ENCODE results near the gene DNASE1L2.
"Not testable (repeated sequence)": the region's sequence is repeated elsewhere in the genome, so short reads cannot be mapped to it uniquely, and the experiment has no call there.

Gene DNASE1L2, protein sequence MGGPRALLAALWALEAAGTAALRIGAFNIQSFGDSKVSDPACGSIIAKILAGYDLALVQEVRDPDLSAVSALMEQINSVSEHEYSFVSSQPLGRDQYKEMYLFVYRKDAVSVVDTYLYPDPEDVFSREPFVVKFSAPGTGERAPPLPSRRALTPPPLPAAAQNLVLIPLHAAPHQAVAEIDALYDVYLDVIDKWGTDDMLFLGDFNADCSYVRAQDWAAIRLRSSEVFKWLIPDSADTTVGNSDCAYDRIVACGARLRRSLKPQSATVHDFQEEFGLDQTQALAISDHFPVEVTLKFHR

DNA sequence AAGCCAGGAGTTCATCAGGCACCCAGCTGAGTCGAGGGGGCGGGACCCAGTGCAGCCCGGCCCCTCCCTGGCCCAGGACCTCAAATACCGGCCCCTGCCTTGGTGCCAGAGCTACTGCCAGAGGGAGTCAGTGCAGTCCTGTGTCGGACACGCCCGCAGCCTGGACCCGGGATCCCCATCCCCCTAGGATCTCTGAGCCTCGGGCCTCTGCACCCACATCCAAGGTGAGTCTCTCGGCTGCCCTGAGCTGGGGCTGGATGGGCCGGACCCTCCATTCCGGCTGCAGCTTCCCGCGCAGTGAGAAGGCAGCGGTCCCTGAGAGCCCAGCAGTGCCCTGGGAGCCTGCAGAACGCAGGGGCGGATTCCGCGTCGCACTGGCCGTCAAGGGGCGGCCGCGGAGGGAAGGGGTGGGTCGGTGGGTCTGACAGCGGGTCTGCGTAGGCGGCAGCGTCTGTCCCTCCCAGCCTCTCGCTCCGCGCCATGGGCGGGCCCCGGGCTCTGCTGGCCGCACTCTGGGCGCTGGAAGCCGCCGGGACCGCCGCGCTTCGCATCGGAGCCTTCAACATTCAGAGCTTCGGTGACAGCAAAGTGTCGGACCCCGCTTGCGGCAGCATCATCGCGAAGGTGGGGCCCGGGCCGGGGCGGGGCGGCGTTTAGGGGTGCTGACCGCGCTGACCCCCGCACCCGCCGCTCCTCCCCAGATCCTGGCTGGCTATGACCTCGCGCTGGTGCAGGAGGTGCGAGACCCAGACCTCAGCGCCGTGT lies at the start of gene DNASE1L2:
Gene DNASE1L2, plus strand, starts transcription at position 108 of the 765 bp plus-strand sequence. Its CDS starts 373 bp downstream, at position 481.
- DNase-seq (ENCODE audit: low read depth): no peak

DNA sequence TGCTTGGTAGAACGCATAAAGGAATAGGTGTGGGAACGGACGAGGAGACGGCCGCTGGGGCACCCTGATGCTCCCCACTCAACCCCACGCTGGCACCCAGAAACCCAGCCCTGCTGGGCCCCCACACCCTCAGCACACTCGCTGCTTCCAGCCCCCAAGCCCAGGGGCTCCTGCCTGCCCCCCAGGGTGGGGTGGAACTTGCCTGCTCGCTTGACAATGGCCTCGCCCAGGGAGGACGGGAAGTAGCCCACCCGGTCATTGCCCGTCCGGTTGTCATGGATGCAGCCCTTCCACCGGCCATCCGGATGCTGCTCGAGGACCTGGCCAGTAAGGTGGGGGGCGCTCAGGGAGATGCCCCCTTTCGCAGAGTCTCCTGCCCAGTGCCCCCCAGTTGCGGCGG lies 49.7 kb upstream of the DNASE1L2 start:
- no peak for DNase-seq (ENCODE audit: low read depth)

DNA sequence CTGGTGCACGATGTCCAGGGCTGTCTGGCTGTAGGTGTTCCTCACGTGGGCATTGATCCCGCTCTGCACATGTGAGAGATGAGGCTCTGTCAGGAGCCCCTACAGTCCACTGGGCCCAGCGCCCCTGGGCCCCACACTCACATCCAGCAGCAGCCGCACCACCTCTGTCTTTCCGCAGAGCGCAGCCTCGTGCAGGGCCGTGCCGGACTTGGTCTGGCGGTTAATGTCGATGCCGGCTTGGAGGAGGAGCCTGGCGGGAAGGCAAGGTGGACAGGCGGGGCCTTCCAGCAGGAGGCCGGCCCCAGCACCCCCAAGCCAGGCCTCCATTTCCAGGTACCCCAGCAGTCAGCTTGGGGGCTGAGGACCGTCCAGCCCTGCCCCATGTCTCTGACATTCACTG lies 49.0 kb upstream of the DNASE1L2 start:
- no peak for DNase-seq (ENCODE audit: low read depth)

DNA sequence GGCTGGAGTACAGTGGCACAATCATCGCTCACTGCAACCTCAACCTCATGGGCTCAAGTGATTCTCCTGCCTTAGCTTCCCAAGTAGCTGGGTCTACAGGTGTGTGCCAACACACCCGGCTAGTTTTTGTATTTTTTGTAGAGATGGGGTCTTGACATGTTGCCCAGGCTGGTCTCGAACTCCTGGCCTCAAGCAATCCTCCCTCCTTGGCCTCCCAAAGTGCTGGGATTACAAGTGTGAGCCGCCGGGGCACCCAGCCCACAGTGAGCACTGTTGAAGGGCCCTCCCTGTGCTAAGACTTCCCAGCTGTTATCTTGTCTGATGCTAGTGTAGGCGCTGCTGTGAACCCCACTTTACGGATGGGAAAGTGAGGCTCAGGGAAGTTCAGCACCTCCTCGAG lies 47.8 kb upstream of the DNASE1L2 start:
- no peak for DNase-seq (ENCODE audit: low read depth)

DNA sequence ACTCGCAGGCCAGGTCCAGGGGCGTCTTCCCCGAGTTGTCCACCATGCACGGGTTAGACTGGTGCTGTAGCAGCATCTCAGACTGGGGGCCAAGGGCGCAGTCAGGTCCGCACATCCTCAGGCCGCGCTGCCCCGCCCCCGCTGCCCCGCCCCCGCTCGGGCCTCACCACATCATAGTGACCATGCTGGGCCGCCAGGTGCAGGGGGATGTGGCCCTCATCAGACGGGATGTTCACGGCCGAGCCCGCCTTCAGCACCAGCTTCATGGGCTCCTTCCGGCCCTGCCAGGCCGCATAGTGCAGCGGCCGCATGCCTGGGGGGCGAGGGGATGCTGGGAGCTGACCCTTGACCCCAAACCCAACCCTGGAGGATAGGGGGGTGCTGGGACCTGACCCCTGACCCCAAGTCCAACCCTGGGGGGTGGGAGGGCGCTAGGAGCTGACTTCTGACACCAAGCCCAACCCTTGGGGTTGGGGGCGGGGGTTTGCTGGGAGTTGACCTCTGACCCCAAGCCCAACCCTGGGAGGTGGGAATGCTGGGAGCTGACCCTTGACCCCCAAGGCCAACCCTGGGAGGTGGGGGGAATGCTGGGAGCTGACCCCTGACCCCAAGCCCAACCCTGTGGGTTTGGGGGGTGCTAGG lies 46.9 kb upstream of the DNASE1L2 start:
- DNase-seq (ENCODE audit: low read depth): no peak

DNA sequence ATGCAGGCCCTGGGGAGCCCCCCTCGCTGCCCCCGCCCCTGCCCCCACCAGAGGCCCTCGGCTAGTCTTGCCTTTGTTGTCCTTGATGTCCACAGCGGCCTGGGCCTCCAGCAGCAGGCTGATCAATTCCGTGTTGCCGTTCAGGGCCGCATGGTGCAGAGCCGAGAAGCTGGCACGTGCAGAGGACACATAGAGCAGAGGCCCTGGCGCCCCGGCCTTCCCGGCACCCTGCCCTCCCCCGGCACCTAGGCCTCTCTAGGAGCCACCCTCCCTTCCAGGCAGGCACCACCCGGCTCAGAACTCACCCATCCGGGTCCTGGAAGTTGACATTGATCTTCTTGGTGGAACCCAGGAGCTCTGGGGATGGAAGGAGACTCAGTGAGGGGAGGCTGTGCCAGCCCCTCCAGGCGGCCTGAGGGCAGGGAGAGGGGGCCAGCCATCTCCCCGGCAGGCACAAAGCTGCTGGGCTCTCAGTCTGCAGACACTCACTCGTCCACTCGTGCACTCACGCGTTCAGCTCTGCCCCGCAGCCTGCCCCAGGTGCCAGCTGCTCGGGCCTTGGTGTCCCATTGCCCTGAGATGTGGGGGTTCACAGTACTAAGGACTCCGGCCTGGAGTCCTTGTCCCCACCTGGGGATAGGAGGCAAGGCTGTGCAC lies 46.1 kb upstream of the DNASE1L2 start:
- DNase-seq (ENCODE audit: low read depth): no peak

DNA sequence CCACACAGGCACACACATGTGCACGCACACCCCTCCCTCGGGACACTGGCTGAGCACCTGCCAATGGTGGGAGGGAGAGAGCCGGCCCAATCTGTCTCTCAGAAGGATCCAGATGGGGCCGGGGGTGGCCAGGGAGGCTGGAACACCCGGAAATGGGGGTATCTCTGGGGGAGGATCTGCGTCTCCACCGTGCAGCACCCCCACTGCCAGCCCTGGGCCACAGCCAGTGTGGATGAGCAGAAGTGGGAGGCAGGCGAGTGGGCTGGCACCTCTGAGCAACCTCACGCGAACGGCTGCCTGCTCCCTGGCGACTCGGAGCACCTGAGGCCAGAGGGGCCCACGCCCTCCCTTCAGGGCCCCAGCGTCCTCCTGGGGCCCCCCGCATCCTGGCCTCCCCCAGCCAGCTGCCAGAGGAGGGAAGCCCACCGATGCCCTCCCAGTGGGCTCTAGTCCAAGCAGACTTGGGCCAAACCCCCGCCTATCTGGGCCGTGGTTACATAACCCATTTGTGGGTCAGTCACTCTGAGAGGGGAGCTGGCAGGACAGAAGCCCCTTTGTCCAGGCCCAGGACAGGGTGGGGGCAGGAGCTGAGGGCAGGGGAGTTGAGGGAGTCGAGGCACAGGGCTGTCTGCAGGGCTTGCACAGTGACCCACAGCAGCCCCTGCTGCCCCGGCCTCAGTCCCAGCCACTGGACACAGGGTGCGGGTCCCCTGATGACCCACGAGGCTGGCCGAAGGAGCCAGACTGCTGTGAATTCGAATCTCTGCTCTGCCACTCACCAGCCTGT lies 45.4 kb upstream of the DNASE1L2 start:
- DNase-seq (ENCODE audit: low read depth): no peak

DNA sequence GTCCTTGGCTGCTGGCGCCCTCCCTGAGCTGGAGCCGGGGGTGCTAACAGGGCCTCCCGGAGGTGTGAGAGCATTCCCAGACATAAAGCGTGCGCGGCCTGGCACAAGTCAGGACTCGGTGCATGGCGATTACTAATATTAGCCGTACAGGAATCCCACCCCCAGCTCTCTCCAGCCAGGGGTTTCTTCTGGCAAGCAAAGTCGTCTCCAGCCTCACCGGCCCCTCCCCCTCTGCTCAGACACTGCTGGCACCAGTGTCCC lies 44.9 kb upstream of the DNASE1L2 start:
- DNase-seq (ENCODE audit: low read depth): no peak

DNA sequence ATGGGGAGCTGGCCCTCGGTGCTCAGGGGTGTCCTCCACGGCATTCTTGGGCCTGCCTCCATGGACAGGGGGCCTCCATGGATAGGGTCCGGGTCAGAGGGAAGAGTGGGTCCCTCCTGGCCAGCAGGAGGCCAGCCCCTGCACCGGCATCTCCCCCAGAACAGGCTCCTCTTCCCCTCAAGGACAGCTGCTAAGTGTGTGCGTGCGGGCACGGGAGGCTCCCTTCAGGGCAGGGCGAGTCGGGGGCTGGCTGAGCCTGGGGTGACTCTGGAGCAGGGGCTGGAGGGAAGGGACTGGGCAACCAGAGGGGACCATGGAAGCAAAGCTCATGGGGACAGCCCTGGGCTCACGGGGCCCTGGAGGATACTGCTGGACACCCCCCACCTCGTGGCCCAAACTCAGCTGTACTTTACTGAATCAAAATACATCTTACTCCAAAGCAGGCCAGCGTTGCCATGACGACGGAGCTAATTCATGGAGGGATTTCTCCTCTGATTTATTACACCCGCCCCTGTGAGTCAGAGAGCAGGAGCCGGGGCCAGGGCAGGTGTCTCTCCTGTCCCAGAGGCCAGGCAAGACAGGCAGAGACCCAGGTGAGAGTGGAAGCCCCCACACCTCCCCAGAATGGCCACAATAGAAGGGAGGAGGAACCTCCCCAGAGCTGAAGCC lies 41.9 kb upstream of the DNASE1L2 start:
- DNase-seq (ENCODE audit: low read depth): peak; percentile 78

DNA sequence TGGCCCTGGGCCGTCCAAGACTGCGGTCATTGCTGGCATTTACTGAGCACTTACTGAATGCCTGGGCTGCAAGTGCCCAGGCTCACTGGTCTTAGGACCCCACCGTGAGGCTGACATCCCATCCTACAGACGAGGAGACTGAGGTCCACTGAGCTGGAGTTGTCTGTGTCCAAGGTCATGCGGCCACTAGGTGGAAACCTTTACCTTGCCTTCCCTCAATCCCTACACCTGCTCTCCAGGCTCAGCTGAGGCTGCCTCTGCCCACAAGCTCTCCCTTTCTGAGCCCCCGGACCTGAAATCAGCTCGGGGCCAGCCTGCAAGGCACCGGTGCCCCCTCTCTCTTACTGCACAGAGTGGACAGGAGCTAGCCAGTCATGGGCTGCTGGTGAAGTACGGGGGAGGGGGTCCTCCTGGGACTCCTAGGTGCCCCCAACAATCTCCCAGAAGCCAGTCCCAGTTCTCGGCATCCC lies 41.4 kb upstream of the DNASE1L2 start:
- DNase-seq (ENCODE audit: low read depth): peak; percentile 49

DNA sequence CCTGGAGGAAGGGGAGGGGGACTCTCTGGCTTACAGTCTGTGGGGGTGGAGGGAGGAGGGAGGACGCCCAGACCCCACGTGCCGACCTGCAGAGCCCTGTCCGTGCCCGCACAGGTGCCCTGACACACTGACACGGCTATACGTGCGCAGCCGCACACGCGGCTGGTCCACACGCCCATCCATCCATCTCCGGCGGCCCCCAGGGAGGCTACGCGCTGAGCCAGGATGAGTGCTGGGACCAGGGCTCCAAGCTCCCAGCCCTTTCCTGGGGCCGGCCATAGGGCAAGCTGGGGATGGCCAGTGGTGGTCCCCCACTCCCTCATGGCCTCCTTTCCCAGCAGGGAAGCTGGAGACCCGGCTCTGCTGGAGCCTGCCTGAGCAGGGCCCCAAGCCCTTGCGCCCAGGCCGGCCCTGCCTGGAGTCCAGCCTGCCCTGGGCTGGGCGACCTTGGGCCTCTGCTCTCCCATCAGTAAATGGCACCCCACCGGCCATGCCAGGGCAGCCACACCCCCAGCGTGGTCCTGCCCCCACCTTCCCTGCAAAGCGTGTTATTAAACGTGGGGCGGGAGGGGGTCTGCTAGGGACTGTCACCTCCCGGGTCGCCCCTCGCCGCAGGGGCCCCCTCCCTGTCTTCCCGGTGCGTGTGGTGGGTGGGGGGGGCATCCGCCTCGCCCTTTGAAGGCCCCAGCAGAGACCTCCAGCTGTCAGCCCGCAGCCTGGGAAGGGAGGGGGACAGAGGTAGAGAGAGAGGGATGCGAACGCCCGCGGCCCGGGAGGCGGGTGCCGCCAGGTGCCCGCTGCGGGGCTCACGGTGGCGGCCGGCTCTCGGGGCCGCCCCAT lies 40.7 kb upstream of the DNASE1L2 start:
- DNase-seq (ENCODE audit: low read depth): no peak

DNA sequence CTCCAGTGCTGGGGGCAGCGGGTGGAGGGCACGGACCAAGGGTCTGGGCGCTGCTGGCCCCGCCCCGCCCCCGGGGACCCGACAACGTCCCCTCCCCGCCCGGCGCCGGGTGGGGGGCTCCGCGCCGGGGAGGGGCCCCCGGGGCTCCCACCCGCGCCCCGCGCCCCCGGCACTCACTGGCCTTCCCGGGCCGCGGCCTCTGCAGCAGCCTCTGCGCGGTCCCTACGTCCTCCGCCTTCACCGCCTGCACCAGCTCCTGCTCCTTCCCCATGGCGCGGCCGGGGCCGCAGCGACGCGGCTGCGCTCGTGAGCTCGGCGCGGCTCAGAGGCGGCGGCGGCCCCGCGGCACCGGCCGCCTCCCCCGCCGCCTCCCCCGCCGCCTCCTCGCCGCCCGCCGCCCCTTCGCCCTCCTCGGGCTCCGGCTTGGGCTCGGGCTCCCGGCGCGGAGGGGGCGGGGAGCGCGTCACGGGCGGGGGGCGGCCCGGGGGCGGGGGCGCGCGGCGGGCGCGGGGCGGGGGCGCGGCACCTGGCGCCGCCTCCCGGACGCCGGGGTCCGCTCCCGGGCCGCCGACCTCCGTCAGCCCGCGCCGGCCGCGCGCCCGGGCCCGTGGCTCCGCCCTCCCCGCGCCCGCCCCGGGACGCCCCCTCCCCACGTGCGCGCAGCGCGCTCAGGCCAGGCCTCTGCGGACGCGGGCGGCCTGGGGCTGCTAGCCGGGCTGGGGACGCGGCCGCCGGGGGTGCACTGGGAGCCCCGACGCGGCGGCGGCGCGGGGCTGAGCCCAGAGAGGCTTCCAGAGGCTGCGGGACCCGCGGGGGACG lies 39.9 kb upstream of the DNASE1L2 start, which contains the start of gene CASKIN1:
Gene CASKIN1, minus strand, starts transcription at position 444 of the 819 bp plus-strand sequence. Its CDS starts 173 bp downstream, at position 271.
- DNase-seq (ENCODE audit: low read depth): no peak

DNA sequence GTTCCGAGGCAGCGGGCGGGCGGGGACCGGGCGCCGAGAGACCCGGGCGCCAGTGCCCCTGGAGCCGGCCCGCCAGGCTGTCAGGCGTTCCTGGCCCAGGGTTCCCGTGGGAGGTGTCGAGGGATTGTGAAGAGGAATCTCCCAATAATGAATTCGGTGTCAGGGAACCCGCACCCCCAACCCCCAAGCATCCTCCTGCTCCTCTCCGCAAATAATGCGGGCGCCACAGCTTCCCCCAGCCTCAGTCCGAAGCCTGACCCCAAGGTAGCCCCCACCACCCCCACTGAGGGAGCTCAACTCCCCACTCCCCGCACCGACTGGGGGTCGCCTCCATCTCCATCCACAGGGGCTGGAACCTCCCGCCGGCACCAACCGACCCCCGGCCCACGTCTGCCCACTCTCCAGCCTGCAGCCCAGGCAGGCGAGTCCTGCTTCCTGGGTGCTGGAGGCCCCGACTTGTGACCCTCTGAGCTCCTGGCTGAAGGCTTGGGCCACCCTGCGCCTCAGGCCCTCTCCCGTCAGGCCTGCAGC lies 39.2 kb upstream of the DNASE1L2 start:
- no peak for DNase-seq (ENCODE audit: low read depth)

DNA sequence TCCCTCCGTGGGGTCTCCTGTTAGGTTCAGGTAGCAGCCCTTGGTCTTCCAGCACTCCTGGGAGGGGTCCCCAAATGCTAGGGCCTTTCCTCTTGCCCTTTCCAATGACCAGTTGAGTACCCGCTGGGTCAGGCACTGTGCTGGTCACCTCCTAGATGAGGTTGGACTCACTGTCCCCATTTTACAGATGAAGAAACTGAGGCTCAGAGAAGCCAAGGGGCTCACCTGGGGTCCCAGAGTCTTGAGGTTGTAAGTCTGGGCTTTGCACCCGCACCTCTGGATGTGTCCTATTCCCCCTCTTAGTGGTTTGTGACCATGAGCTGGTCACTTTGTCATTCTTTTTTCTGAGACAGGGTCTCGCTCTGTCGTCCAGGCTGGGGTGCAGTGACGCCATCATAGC lies 38.5 kb upstream of the DNASE1L2 start:
- DNase-seq (ENCODE audit: low read depth): no peak

DNA sequence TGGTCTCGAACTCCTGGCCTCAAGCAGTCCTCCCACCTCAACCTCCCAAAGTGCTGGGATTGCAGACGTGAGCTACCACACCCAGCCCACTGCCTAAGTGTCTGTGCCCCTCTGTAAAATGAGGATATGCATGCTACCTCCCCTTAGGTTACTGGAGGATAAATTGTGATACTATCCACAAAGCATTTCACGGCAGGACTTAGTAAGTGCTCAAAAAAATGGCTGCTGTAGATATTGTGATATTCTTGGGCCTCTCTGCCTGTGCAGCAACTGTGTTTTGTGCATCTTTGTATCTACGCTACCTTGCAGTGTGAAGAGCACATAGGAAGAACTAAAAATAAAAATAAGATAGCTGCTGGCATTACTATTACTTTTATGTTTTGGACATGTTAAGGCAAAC lies 38.0 kb upstream of the DNASE1L2 start:
- DNase-seq (ENCODE audit: low read depth): no peak

DNA sequence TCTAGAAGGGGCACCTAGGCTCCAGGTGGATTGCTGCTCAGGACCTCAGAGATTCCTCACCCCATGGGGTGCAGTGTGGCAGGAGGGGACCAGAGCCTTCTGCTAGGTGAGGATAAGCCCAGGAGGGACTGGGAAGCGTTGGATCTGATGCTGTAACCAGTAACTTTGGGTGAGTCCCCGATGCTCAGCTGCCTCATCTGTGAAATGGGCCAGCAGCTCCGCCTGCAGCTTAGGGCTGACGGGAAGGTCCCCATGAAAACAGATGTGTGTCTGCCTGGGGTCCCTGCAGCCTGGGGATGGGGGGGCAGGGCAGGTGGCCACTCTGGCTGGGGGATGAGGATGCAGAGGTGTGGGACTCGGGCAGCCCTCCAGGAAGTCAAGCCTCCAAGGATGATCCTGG lies 37.1 kb upstream of the DNASE1L2 start:
- no peak for DNase-seq (ENCODE audit: low read depth)

DNA sequence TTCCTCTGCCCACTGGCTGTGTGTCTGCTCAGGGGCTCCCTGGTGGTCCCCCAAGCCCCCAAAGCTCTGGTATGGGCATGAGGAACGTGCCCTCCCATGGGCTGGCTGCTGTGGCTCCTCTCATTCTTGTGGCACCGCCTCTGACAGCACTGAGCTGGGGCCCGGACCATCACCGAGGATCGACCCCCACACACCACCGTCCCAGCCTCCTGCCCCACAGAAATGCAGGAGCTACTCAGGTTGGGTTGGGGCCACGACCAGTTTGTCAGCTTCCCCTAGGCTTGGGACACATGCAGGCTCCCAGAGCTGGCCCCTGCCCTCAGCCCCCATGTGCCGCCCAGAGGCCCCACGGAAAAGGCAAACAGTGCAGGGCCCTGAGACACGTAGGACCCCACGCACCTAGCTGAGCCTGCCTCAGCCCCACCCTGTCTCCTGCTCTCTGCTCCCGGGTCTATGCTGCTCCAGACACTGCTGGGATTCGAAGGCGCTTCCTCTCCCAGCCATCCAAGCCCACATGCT lies 36.6 kb upstream of the DNASE1L2 start:
- no peak for DNase-seq (ENCODE audit: low read depth)

DNA sequence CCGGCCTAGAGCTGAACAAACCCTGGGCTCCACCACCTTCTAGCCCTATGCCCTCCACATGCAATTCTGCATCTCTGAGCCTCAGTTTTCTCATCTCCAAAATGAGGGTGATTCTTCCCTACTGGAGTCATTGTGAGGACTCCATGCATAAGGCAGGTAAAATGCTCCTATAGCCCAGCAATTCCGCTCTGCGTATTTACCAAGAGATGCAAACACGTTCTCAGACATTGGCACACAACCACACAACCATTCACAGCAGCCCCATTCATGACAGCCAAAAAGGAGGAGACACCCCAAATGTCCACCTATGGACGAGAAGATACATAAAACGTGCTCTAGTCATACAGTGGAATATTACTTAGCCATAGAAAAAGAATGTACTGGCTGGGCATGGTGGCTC lies 35.9 kb upstream of the DNASE1L2 start:
- DNase-seq (ENCODE audit: low read depth): no peak

DNA sequence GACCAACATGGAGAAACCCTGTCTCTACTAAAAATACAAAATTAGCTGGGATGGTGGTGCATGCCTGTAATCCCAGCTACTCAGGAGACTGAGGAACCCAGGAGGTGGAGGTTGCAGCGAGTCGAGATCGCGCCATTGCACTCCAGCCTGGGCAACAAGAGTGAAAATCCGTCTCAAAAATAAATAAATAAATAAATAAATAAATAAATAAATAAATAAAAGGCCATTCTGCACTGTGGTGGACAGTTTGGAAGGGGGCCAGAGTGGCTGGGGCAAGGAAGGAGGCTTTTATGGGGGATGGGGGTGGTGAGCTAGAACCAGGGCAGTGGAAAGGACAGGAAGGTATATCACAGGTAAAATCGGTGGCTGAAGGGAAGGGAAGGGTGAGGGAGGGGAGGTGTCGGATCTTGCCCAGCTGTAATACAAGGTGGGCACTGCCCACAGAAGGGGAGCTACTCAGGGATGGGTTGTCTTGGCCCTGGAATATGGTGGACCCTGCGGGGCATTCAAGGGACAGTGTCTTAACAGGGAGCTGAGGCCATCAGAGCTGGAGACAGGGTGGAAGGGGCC lies 33.0 kb upstream of the DNASE1L2 start:
- DNase-seq (ENCODE audit: low read depth): not testable (repeated sequence)
